Activated naive CD4-positive, alpha-beta T cell treated with anti-CD3 and anti-CD28 coated beads, Interleukin-2, amount 10 ng/mL, durations not matched to agents 7 days and 5 days (primary cell): ENCODE measurements around the gene GRAP.

ENCODE experiments used
- CTCF ChIA-PET: fragments of 350-600 bp; sonication (Branson Sonifier 250); formaldehyde crosslinking; loops from one replicate; lab custom pipeline; 2021; ENCODE audit warnings: antibody characterized with exemption; lab: Charles Lee
- DNase-seq: peaks from one replicate; pipeline ENCODE4 v3.0.0-alpha.2; 2020
- H3K27ac Mint-ChIP-seq: one replicate; pipeline ENCODE4 v1.8.0; 2021; ENCODE audit warnings: mild to moderate bottlenecking, moderate library complexity, mixed read lengths
- H3K27me3 Mint-ChIP-seq: one replicate; pipeline ENCODE4 v1.8.0; 2021; ENCODE audit warnings: mild to moderate bottlenecking, mixed read lengths
- H3K36me3 Mint-ChIP-seq: one replicate; pipeline ENCODE4 v1.8.0; 2021; ENCODE audit warnings: mixed read lengths
- H3K4me1 Mint-ChIP-seq: one replicate; pipeline ENCODE4 v1.8.0; 2021; ENCODE audit warnings: mixed read lengths
- H3K4me3 Mint-ChIP-seq: one replicate; pipeline ENCODE4 v1.8.0; 2021; ENCODE audit warnings: mild to moderate bottlenecking, moderate library complexity, mixed read lengths
- H3K9me3 Mint-ChIP-seq: one replicate; pipeline ENCODE4 v1.8.0; 2021; ENCODE audit warnings: mixed read lengths

Gene GRAP

GRCh38 chr17:18981335-18981641, 65.5 kb downstream of the GRAP start:
- DNase-seq, result no peak
- no peak overlapping the region for H3K4me3 Mint-ChIP-seq
- H3K9me3 Mint-ChIP-seq, result no peaks in the 10 kb centered on the region
- CTCF ChIA-PET, result no interaction called here
- H3K27me3 Mint-ChIP-seq, result no peaks in the 10 kb centered on the region
- H3K27ac Mint-ChIP-seq, result no peak overlapping the region
- H3K4me1 Mint-ChIP-seq, result peaks cover 2% of the 10 kb centered on the region
- H3K36me3 Mint-ChIP-seq, result peaks cover 3% of the 10 kb centered on the region

GRCh38 chr17:18980682-18981334, 65.9 kb downstream of the GRAP start:
- CTCF ChIA-PET, result no interaction called here
- DNase-seq, result no peak
- Mint-ChIP-seq H3K9me3 (no peaks in the 10 kb centered on the region), H3K27me3 (no peaks in the 10 kb centered on the region), H3K4me1 (no peaks in the 10 kb centered on the region), H3K36me3 (no peaks in the 10 kb centered on the region), H3K27ac (no peak overlapping the region), H3K4me3 (no peak overlapping the region)

GRCh38 chr17:18978655-18979054, 68.1 kb downstream of the GRAP start:
- Mint-ChIP-seq H3K36me3 (no peaks in the 10 kb centered on the region), H3K27me3 (no peaks in the 10 kb centered on the region), H3K27ac (no peak overlapping the region), H3K4me3 (no peak overlapping the region), H3K4me1 (no peaks in the 10 kb centered on the region), H3K9me3 (no peaks in the 10 kb centered on the region)
- no peak for DNase-seq
- CTCF ChIA-PET, result no interaction called here

DNA sequence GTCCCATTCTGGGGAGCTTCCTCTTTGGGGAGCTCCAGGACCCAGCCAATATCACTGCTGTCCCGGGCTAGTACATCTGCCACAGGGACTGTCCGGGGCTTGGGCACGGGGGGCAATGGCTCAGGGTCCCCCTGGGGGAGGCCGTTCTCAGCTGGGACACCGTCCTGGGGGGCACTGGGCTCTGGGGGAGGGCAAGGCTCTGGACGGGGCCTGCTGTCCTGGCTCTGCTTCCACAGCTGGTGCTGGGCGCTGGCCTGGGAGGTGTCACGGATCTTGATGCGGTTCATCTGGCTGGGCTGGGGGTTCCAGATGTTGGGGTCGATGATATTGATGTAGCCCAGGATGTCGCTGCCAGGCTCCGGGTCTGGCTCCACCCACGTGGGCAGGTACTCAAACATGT, 68.7 kb downstream of the GRAP start:
- Mint-ChIP-seq H3K9me3 (no peaks in the 10 kb centered on the region), H3K27me3 (no peaks in the 10 kb centered on the region), H3K4me1 (no peaks in the 10 kb centered on the region), H3K27ac (no peak overlapping the region), H3K4me3 (no peak overlapping the region), H3K36me3 (no peaks in the 10 kb centered on the region)
- no peak for DNase-seq
- CTCF ChIA-PET, result no interaction called here

- H3K9me3 Mint-ChIP-seq, result no peaks in the 10 kb centered on the region
- no peak overlapping the region for H3K4me3 Mint-ChIP-seq
- no peak for DNase-seq
- H3K27me3 Mint-ChIP-seq, result no peaks in the 10 kb centered on the region
- no peak overlapping the region for H3K27ac Mint-ChIP-seq
- H3K36me3 Mint-ChIP-seq, result no peaks in the 10 kb centered on the region
- CTCF ChIA-PET, result no interaction called here
- no peaks in the 10 kb centered on the region for H3K4me1 Mint-ChIP-seq
These were observed 69.1 kb downstream of the GRAP start for GRCh38 chr17:18977646-18978045.

DNA sequence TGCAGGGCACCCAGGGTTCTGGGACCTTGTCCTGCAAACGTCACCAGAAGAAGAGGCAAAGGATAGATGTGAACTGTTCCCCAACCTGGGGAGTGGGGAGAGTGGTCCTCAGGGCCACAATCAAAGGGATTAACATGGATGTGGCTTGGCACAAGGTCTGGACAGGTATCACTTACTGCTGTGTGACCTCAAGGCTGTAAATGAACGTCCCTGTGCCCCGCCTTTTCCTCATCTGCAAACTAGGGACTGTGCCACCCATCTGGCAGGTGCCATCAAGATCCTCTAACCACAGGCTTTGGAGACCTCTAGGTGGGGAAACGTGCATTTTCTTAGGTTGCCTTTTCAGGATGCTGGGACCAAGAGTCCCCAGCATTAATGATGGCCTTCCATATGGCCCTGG, 69.7 kb downstream of the GRAP start:
- Mint-ChIP-seq H3K36me3 (no peaks in the 10 kb centered on the region), H3K9me3 (no peaks in the 10 kb centered on the region), H3K27ac (no peak overlapping the region), H3K4me1 (no peaks in the 10 kb centered on the region), H3K27me3 (no peaks in the 10 kb centered on the region), H3K4me3 (no peak overlapping the region)
- CTCF ChIA-PET, result interaction anchor here (1.0 kb wide), 1 partner anchor 16 kb away, joined by 3 read pairs; no protein-coding TSS in a partner anchor
- DNase-seq, result no peak

DNA sequence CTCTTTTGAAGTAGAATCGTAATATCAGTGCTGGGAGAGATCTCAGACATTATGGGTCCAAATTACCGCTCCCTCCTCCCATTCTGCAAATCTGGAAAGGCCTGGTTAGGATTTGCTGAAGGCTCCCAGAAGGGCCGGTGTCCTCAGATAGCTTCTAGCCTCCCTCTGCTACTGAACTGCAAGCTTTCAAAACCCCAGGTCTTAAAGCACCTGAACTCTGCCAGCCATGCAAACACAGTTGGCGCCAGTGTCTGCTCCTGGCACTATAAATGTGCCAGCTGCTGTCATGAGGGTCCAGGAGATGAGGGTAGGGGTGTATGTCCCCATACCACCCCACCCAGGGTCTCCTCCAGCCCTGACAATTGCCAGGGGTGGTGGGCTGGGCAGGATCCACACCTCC, 70.6 kb downstream of the GRAP start:
- CTCF ChIA-PET, result interaction anchor here (1.0 kb wide), 1 partner anchor 15 kb away, joined by 3 read pairs; no protein-coding TSS in a partner anchor
- Mint-ChIP-seq H3K36me3 (no peaks in the 10 kb centered on the region), H3K9me3 (no peaks in the 10 kb centered on the region), H3K27me3 (no peaks in the 10 kb centered on the region), H3K4me3 (no peak overlapping the region), H3K4me1 (no peaks in the 10 kb centered on the region), H3K27ac (no peak overlapping the region)
- no peak for DNase-seq

GRCh38 chr17:18975597-18975996, 71.2 kb downstream of the GRAP start:
- CTCF ChIA-PET, result no interaction called here
- Mint-ChIP-seq H3K27me3 (no peaks in the 10 kb centered on the region), H3K4me1 (no peaks in the 10 kb centered on the region), H3K9me3 (no peaks in the 10 kb centered on the region), H3K27ac (no peak overlapping the region), H3K36me3 (no peaks in the 10 kb centered on the region), H3K4me3 (no peak overlapping the region)
- DNase-seq, result no peak

DNA sequence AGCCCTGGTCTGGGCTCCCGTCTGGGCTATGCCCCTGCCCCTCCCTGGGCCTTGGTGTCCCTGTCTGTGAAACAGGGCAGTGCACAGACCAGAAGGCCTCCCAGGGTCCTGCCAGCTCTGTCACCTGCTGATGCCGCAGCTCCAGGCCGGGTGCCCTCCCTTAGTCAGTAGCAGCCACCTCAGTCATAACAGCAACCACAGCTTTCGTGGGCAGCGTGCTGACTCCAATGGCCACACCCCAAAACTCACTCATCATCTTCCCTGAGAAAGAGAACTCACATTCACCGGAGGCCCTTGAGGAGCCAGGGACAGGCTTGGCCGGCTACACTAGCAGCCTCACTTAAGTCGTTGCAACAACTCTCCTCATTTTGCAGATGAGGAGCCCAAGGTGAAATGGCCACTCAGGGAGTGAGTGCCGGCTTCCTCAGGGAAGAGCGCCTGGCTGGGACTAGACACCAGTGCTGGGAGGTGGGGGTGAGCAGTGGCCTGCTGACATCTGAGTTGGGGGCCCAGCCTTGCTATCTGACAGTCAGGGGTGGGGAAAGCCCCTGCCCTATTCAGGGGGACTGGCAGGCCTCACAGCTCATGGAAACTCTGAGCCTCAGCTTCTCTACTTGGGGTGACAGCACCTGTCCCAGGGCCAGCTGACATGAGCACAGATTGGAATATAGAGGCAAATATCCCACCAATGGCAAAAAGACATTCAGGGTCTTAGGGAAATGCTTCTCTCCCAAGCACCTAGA, 72.2 kb downstream of the GRAP start:
- Mint-ChIP-seq H3K4me1 (peaks cover 5% of the 10 kb centered on the region), H3K4me3 (no peak overlapping the region), H3K27ac (no peak overlapping the region), H3K36me3 (no peaks in the 10 kb centered on the region), H3K27me3 (no peaks in the 10 kb centered on the region), H3K9me3 (no peaks in the 10 kb centered on the region)
- DNase-seq, result no peak
- CTCF ChIA-PET, result no interaction called here

DNA sequence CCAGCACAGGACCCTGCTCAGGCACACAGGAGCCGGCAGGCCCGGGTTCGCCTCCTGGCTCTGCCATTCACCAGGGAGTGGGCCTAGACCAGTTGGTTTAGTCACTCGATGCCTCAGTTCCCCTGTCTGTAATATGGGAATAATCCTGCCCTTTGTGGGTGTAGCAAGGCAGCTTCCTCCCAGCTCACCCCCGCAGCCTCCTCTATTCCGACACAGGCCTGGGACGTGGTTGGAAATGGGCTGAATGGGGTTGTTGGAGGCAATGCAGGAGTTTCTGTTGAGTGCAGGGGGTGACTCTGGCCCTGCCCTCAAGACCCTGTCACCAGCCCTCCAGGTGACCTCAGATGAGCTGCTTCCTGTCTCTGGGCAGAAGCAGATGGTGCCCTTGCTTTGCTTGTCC, 75.0 kb downstream of the GRAP start:
- CTCF ChIA-PET, result interaction anchor here (0.9 kb wide), 1 partner anchor 11 kb away, joined by 3 read pairs; no protein-coding TSS in a partner anchor
- Mint-ChIP-seq H3K9me3 (no peaks in the 10 kb centered on the region), H3K4me1 (peaks cover 11% of the 10 kb centered on the region), H3K27ac (no peak overlapping the region), H3K4me3 (no peak overlapping the region), H3K27me3 (no peaks in the 10 kb centered on the region), H3K36me3 (no peaks in the 10 kb centered on the region)
- DNase-seq, result no peak
